NCI-H510A (cell line): Measurements from ENCODE around the gene C9orf43.
"Not testable (repeated sequence)": the region's sequence is repeated elsewhere in the genome, so short reads cannot be mapped to it uniquely, and the experiment has no call there.

Source experiments
- DNase-seq: peaks from one replicate; lab custom pipeline; 2025; lab: John Stamatoyannopoulos, UW

The C9orf43 gene

DNA sequence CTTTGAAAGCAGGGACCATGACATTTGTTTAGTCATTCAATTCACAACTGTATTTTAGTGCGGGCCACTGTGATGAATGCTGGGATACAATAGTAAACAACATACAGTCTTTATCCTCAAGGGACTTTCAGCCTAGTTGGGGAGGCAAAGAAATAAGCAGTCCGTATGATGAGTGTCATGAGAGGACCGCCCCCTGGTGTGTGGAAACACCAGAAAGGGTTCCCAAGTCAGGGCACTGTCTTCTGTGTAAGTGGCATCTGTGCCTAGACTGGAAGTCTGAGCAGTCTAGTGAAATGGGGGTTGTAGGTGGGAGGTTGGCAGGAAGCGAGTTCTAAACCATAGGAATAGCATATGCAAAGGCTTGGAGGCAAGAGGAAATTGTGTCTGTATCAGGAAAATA lies 6.8 kb downstream of the C9orf43 start:
- no peak for DNase-seq

DNA sequence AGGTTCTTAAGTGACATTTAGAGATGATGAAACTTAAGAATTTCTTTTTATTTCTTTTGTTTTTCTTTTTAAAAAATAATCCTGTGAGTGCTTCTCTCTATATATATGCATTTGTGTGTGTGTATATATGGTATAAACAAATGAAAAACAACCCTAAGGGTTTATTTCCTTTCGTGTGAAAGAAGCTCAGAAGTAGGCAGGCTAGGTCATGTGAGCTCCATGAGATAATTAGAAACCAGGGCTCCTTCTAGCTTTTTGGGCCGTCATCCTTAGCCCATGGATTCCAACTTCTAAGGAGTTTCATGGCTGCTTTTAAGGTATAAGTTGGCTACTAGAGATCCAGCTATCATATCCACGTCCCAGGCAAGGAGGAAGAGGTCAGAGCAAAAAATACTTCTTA lies 11.2 kb downstream of the C9orf43 start:
- DNase-seq, result no peak

DNA sequence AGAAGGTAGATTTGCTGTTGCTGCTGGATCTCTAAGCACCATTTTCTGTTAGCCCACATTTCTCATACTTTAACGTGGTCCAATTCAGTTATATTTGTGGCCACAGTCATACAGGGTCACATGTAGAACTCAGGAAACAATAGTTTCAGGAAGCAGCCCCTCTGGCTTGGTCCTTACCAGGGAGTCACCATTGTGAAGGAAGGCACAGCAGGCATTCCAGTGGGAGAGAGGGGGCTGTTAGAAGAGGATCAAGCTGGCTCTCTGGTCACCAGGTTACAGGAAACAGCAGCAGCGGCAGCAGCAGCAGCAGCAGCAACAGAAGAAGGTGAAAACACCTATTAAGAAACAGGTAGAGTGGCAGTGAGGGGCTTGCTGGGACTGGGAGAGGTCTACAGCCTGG lies 14.5 kb downstream of the C9orf43 start:
- no peak for DNase-seq

DNA sequence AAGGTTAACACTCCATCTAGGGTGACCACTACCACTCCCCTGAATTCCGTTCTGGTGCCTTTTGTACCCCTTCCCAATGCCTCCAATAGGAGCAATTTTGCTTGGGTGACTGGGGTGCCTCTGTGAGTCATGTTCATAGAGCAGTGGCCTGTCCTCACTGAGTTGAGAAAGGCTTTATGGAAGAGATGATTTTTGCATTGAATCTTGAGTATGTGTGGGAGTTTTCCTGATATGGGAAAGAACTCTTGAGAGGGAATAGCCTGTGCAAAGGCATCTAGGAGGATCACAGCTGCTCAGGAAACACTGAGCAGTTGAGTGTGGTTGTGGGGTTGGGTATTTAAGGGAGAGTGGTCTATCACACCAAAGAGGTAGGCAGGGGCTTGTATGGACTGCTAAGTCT lies 16.2 kb downstream of the C9orf43 start:
- DNase-seq, result no peak

DNA sequence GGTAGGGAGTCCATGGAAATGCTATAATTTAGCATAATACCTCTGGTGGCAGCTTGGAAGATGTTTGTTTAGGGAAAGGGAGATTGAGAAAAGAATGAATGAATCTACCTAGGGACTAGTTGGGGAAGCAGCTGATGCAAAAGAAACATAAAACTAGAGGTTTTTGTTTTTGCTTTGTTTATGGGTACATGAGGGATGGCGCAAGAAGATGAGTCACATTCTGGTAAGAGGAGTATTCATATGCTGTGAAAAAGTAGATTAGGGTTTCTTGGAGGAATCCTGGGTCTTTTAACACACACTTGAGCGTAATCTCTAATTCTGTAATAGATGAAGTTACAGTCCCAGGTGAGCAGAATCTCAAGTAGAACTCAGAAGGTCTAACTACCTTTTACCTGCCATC lies 17.1 kb downstream of the C9orf43 start:
- DNase-seq, result no peak

DNA sequence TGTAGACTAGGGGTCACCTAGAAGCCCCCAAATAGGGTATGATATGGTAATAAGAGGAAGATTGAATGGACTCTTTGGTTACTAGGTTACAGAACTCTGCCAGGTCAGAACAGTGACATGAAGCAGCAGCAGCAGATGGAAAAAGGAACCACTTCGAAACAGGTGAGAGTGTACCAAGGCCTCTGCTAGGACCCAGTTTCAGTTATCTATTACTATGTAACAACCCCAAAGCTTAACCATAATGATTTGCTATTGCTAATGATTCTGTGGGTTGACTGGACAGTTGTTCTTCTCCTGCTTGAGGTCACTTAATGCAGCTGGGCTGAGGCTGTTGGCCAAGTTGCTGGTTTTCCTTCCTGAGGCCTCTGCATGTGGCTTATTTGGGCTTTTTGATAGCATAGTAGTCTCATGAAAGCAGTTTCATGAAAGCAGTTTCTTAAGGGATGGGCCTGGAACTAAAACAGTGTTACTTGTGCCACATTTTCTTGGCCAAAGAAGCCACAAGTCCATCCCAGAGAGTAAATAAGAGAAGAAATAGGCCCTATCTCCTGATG lies 17.6 kb downstream of the C9orf43 start:
- no peak for DNase-seq

DNA sequence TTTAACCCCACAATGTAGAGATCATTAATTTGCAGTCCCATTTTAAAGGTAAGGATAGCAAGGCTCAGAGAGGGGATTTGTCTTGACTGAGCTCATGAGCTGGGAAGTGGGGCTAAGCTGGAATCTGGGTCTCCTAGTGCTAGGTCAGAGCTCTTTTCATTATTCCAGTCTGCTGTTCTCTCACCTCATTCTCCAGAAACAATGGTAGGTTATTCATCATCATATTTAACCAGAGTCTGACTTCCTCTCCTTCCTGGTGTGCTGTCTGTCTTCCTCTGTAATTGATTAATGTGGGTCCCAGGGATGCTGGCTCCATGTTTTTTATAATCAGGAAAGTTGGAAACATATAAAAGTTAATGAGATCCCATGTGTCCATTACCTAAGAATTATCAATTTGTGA lies 20.6 kb downstream of the C9orf43 start:
- DNase-seq, result no peak

DNA sequence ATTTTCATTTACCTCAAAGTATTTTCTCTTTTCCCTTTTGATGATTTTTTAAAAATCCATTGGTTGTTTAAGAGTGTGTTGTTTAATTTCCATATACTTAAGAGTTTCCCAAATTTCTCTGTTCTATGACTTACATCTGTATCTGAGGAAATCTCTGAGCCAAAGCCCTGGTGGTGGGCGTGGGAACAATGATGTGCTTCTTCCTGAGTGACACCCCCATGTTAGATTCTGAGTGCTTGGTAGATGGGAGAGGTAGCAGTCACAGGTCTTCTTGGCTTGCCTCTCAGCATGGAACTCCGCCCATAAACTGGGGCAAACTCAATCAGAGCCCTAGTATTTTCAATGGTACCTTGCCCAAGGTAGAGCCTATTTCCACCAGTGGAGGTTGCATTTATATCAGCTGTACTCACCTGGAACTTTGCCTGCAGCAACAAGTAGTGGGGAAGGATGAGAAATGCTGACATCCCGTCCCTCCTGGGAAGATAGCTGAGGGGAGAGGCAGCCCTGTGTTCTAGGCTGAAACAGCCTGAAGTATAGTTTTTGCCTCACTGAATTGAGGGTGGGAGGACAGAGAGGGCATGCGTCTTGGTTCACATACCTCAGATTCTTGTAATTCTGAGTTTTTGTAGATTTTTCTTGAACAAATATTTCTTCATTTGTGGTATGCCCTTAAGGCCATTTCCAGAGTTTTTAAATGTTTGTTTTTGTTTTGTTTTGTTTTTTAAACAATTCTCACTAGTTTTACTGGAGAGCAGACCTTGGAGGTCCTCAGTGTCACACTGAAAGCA lies 26.4 kb downstream of the C9orf43 start:
- no peak for DNase-seq

DNA sequence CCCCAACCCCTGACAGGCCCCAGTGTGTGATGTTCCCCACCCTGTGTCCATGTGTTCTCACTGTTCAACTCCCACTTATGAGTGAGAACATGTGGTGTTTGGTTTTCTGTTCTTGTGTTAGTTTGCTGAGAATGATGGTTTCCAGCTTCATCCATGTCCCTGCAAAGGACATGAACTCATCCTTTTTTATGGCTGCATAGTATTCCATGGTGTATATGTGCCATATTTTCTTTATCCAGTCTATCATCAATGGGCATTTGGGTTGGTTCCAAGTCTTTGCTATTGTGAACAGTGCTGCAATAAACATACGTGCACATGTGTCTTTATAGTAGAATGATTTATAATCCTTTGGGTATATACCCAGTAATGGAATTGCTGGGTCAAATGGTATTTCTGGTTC lies 27.2 kb downstream of the C9orf43 start:
- not testable (repeated sequence) for DNase-seq

DNA sequence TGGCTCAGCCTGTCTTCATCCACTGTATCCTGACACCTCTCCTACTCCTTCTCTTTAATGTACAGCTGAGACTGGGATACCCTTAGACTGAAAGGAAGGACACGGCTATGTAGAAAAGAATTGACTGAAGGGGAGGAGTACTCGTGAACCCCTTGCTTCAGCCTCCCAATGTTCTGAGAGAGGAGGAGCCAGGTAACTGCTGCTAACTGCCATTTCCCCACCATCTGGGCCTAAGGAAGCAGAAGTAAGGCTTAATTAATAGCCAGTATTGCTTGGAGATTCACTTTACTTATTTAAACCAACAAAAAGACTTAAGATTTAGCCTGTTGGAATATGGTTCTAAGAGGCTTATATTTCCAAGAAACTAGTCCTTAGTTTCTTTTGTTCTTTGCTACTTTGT lies 34.2 kb downstream of the C9orf43 start:
- DNase-seq, result no peak

DNA sequence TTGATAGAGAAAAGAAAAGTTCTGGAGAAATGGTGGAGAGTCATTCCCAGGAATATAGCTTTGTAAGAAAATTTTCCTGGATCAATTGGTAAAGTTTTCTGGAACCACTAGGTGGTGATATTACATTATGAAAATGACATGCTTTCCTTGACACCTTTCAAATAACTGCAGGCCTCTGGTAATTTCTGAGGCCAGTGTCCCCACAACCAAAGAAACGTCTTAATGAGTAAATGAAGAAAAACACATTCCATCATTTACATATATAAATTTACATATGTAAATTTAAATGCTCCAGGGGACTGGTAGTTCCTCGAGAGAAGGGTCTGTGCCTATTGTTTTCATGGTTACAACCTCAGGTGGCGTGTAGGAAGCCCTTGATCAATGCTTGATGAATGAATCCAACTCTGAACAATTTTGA lies 35.8 kb downstream of the C9orf43 start:
- DNase-seq, result no peak

DNA sequence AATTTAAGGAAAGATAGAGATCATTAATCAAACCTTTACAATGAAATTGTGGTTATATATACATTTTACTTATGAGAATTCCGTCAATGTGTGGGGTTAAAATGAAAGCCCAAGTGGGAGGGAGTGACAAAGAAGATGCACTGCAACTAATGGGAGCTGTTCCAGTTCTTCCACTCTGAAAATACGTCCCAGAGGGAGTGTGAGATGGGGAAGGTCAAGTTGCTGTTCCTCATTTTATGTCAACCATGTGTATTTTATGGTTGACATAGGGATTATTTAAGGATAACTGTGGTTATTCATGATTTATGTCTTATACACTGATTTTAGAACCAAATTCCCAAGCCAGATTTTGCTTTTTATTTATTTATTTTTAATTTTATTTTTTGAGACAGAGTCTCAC lies 38.8 kb downstream of the C9orf43 start:
- no peak for DNase-seq

DNA sequence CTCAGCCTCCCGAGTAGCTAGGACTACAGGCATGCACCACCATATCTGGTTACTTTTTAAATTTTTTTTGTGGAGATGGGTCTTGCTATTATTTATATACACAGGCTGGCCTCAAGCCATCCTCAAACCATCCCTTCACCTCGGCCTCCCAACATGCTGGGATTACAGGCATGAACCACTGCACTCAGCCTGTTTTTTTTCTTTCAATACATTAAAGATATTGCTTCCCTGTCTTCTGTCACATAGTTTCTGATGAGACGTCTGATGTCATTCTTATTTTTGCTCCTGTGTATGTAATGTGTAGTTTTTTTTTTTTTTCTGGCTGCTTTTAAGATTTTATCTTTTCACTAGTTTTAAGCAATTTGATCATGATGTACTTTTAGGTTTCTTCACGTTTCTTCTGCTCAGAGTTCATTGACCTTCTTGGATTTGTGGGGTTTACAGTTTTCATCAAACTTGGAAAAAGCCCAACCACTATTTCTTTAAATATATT lies 41.6 kb downstream of the C9orf43 start:
- no peak for DNase-seq

DNA sequence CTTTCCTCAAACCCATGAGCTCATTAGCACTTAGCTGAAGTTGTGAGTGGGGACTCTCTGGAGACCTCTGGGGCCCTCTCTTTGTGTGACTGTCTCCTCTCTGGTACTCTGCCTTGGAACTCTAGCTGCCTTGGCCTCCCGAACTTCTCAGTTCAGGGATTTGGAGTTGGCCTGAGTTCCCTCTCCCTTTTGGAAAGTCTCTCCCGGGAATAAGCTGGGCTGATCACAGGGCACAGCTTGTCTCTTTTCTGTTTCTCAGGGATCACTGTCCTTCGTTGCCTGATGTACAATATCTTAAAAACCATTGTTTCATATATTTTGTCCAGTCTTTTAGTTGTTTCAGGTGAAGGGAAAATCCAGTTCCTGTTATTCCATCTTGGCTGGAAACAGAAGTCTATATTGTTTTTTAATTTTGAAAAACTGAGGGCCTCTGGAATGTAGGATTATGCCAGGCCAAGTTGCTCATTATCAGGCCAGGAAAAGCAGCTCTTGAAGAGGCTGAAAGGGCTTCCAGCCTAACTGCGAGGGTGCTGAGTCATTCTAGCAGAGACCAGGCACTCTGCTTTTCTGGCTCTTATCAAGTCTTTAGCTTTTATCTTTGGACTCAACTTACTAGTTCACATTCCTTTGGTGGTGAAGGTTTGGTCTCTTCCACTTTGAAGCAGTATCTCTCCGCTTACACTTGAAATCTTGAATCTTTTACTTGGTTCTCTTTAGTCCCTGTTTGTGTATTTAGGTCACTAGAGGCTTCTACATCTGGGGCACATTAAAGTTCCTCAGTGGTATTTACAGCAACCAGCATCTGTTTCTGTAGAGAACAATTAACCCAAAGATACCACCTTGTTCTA lies 44.6 kb downstream of the C9orf43 start:
- no peak for DNase-seq

DNA sequence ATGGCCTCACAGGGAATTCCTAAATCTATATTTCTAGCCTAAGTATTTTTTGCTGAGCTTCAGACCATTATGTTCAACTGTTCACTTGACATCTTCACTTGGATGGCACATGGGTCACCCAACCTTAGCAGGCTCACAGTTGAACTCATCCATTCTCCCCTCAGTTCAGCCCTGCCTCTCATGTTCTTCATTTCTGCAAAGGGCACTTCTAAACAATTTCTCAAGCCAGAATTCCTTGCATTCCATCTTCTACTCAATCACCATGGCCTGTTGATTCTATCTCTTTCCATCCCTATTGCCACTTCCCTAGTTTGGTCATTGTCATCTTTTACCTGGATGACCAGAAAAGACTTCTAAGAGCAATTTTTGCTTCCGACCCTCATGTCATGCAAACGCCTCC lies 45.7 kb downstream of the C9orf43 start:
- DNase-seq, result no peak

DNA sequence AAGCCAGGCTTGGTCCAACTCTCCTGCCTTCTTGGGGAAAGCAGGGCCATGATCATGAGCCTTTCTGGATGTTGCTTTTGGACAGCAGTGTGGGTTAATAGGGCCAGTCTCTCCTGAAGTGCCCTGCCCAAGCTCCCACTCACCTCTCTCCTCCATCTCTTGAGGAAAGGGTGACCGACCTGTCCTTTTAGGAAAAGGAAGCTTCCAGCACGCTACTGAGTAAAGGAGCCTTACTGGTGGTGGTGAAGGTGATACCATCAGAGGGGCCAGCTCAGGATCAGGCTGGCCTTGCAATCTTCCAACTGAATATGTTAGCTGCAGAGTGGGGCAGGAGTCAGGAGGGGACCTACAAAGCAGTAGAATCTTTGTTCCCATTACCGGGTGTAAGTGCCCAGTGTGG lies 50.7 kb downstream of the C9orf43 start:
- no peak for DNase-seq

DNA sequence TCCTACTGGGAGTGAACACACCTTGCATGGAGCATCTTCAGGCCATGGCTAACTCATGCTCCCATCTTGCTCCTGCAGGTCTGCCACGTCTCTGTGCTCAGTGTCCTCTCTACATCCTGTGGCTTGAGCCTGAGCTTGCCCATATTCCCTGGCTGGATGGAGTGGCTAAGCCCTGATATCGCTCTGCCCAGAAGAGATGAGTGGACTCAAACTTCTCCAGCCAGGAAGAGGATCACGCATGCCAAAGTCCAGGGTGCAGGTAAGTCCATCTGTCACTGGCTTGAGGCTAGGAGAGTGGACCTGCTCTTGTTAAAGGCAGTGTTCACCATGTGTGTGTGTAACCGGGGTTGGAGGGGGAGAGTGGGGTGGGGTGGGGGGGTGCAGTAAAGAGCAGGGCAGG lies 51.4 kb downstream of the C9orf43 start:
- DNase-seq, result no peak

DNA sequence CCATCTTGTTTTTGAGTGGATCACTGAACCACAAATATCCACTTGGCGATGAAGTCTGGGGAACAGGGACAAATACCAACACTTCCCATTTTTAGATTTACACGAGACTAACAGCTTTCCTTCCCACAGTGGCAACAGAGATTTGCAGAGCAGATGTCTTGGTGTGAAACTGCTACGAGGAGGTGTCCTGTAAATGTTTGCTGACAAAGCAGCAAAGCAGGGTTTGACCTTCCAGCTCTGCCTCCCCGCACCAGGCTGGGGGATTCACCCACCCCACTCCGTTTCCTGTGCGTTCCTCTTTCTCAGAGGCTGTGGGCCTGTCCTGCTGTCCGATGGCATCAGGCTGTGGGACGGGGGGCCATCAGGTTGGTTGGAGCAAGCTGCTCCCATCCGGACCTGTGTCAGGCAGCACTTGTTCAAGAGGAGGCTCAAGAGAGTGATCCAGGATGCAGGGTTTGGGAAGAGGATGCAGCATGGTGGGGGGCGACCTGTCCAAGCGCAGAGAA lies 52.3 kb downstream of the C9orf43 start:
- no peak for DNase-seq

DNA sequence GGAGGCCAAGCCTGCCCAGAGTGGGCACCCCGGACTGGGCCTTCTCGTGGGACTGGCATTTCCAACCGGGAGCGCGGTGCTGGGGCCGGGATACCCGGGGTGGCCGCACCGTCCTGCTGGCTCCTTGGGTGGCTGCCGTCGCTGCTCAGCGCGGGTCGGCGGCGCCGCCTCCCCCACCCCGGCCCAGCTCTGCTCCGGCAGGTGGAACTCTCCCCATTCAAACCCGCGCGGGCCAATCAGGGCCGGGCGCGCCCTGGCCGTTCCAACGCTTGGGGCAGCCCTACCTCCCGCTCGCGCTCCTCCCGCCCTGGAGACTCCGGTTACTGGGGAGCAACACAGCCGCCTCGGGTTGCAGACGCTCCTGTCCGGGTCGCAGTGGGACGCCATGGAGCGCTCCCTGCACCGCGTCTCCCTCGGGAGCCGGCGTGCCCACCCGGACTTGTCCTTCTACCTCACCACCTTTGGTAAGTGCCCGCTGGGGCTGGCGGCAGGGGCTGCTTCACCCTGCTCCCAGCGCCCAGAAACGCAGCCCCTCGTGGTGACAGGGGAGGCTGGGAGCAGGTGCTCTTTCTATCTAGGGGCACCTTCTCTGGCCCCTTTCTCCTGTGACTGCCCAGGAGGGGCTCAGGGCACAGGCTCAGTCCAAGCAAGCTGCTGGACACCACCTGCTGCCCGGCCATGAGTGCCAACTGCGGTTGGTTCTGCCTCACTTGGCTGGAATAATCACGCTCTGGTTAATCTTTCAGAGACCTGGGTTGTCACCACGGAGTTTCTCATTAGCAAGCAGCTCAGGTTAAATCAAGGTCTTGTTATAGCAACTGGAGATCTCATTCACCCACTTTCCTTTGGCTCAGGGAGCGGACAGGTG lies 53.1 kb downstream of the C9orf43 start, which contains the start of gene RGS3:
RGS3 (plus strand) TSS at position 310 of the 868 bp plus-strand sequence; CDS start at position 386, 76 bp downstream.
- peak; percentile 73 for DNase-seq

DNA sequence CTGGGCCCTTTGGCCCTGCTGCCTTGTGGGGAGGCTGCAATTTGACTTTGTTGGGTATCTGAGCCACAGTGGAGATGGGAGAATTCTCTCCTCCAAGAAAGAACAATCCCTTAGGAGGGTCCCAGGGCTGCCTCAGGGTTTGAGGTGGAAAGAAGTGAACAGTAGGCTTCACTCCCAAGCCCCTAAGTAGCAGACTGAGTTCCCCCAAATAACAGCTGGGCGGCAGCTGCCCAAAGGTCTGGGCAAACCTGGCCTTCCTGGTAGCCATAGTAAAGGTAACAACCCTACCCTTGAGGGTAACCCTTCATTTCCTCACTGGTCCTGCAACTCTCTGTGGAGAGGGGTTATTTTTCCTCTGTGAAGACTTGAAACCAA lies 53.7 kb downstream of the C9orf43 start:
- DNase-seq, result no peak

DNA sequence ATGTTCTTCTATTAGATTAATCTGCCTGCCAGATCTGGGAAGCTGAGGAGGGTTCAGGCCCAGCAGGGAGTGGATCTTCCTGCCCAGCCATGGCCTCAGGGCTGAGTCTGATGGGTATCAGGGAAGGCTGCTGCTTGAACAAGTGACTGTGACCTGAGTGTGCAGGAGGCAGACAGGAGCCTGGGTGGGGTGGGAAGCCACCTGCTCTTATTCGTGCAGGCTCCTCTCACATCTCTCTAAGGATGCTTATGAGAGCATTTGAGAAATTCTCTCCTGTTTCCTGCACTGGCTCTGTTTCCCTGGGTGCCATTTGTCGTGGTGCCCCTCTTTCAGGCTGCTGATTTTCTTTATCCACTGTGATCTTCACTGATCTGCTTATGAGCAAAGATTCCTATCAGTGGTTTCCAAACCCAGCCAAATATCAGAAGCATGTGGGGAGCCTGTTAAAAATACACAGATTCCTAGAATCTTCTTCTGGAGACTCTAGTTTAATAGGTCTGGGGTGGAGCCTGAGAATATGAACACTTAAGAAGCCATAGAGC lies 55.1 kb downstream of the C9orf43 start:
- no peak for DNase-seq
